NCI-H748 (cell line): ENCODE measurements around the gene EDN1.
A peak's percentile ranks its signal among the peaks of the same experiment; 100 is the strongest.

Source experiments
- DNase-seq: peaks from one replicate; lab custom pipeline; 2025; ENCODE audit not compliant: unreplicated experiment; lab: John Stamatoyannopoulos, UW

The EDN1 gene

DNA sequence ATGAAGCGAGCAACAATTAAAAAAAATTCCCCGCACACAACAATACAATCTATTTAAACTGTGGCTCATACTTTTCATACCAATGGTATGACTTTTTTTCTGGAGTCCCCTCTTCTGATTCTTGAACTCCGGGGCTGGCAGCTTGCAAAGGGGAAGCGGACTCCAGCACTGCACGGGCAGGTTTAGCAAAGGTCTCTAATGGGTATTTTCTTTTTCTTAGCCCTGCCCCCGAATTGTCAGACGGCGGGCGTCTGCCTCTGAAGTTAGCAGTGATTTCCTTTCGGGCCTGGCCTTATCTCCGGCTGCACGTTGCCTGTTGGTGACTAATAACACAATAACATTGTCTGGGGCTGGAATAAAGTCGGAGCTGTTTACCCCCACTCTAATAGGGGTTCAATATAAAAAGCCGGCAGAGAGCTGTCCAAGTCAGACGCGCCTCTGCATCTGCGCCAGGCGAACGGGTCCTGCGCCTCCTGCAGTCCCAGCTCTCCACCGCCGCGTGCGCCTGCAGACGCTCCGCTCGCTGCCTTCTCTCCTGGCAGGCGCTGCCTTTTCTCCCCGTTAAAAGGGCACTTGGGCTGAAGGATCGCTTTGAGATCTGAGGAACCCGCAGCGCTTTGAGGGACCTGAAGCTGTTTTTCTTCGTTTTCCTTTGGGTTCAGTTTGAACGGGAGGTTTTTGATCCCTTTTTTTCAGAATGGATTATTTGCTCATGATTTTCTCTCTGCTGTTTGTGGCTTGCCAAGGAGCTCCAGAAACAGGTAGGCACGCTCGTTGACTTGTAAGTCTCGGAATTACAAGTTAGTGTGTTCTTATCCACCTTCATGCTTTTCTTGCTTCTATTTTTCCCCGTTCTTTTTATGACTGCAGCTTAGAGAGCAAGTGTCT lies at the start of gene EDN1:
Gene EDN1 (plus strand): TSS at position 429 of the 888 bp plus-strand sequence. CDS start 269 bp downstream, at position 698.
- DNase-seq: peak; percentile 79

DNA sequence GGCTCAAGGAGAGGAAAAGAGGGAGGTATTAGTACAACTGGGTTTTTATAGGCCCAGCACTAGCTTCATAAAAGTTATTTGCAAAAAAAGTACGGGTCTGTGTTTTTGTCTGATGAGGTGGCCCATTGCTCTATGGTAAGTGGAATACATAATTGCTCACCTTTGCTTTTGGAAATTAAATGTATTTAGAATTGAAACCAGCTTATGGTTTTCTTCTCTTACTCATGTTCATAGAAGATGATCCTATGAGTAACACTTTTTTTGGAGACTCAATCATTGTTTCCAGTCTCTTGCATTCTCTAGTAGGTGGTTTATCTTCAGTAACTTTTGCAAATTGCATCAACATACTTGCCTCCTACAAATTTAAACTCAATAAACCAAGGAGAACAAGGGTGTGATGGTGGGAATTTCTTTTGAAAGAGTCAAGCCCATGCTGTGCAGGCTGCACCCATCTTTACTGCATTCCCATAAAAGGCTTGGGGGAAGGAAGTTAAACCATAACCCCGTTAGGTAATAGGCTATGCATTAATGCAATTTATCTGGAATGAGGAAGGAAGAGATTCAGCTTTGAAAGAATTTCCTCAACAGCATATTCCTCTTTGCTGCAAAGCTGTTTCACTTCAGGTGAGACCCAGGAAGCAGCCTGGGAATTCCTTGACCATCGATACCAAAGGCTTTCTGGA lies 48.5 kb upstream of the EDN1 start:
- no peak for DNase-seq

DNA sequence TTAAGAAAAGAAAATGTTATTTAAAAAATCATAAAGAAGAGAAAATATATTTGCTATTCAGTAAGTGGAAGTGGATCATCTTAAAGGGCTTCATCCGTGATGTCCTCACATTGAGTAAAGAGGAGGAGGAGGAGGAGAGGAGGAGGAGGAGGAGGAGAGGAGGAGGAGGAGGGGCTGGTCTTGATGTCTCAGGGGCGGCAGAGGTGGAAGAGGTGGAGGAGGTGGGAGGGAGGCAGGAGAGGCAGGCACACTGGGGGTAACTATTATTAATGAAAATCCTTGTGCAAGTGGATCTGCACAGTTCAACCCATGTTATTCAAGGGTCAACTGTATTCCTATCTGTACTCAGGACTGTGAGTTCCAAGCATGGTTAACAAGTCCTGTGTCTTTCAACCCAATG lies 47.0 kb upstream of the EDN1 start:
- DNase-seq: no peak

DNA sequence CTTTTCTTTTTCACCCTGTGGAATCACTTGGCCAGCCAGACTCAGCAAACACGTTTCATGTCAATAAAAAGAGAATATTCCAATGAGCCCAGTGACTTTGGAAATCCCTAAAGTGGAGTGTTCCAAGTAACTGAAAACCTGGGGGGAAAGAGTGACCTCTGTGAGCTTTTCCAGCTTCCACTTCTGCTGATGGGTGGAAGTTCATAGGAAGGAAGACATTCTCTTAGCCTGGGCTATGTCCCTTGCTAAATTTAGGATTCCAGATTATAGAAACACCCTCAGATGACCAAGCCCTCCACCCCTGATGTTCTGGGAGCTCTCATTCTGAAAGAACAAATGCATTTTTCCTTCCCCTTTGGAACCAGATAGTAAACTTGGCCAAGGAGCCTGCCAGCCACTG lies 44.8 kb upstream of the EDN1 start:
- no peak for DNase-seq

DNA sequence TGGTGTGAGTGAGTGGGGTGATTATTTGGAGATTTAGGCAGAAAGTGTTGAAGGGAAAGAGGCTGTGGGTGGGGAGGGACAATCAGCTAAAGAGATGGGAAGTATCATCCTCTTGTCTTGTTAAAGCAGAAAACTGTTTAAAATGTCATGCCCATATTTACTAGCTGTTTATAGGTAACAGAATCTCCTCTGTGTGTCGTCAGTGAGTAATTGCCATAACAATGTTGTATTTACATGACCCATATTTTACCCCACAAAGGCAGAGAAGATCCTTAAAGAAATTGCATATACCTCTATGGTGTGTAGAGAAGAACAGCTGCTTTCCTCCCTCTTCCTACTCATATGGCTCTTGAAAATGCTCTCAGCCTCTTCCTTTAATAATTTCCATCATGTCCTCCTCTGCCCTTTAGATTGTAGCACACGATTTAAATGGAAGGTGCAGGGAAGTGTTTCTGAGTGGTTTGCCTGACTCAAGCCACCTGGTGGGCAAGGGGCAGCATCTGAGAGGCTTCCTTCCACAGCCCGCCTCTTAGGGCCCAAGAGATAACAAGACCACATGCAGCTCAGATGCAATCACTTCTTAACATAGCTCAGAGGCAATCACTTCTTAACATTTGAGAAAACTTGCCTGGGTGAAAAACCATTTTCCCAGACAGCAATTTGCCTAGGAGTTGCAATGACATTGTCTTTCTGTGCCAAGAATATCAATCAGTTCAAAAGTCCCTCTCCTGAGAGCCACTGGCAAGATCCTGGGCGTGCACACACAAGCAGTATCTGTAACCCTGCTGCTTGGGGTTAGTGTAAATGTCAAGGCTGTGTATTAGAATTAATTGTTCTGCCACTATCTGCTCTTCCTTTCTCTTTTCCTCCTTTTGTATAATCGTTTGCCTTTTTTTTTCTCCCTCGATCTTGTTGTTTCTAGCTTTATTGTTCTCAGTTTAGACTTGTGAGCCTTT lies 44.1 kb upstream of the EDN1 start:
- DNase-seq: no peak

DNA sequence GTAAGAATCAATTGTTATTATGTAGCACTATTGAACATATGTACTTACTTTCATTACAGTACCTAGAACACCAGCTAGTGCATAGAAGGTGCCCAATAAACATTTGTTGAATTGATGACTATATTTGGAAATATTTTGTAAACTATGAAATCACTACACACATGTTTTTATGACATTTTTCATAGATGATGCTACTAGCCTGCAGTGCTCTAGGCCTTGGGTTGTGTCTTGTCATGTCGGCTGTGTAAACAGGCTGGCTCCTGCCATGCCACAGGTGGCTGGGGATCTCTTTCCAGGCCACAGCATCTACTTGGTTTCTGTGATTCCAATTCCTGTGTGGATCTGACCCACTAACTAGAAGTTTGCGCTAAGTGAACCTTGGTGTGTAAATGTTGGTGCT lies 43.3 kb upstream of the EDN1 start:
- DNase-seq: no peak

DNA sequence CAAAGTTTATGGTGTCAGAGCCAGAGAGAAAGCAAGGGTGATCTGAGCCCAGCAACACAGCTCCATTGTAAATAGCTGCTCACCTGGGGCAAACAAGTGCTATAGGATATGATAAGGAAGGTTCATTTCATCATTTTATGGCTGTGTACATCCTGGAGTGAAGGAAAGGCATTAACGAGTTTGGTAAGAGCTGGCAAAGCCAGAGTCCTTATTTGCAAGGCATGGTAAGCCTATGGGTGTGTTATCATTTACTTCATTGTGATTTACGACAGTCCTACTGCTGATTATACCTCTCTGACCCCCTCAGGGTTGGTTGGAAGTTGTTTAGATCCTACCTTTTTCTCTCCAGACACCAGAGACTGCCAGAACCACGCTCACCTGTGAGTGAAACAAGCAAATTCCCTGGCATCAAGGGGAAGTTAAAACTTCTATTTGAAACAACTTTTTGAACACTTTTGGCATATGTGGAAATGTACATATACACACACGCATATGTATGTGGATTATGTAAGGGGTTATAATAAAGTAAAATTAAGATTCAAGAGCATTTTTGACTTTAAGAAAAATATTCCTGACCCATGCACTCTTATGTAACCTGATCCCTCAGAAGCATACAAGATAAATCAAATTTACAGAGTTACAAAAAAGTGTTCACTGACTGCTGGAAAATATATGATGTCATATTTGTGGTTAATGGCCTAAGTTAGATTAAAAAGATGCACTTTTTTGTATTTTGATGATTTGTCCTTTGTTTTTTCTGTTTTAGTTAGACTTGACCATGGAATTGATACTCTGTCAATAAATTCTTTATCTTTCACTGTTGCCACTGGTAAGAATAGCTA lies 40.4 kb upstream of the EDN1 start:
- no peak for DNase-seq

DNA sequence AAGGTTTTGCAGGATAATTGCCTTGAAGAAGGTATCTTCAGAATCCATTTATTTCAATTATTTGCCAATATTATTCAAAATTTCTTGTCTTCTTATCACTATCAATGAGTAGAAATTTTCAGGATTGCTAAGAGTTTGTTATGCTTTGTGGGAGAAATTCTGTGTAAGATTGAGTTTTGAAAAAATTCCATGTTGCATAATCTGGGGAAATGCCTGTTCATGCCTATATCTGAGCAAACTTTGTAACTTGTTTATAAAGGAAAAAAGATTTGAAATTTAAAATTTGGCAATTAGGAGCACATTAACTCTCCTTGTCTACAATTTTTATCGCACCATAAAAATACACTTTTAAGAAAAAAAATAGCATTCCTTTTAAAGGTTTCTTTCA lies 39.8 kb upstream of the EDN1 start:
- DNase-seq: no peak

DNA sequence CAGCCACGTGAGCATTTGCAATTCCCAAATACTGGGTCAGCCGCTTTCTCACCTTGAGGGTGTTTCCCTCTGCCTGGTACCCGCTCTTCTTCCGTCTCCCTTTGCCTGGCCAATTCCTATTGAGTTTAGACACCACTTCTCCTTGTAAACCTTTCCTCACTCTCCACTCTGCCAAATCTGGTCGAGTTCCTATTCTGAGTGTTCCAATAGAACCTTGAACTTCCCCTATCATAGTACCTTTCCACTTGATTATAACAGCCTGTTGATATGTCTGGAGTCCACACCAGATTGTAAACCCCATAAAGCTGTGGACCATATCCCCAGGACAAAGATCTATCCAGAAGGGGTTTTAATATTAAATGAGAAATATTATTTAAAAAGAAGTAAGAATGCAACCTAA lies 36.0 kb upstream of the EDN1 start:
- no peak for DNase-seq

DNA sequence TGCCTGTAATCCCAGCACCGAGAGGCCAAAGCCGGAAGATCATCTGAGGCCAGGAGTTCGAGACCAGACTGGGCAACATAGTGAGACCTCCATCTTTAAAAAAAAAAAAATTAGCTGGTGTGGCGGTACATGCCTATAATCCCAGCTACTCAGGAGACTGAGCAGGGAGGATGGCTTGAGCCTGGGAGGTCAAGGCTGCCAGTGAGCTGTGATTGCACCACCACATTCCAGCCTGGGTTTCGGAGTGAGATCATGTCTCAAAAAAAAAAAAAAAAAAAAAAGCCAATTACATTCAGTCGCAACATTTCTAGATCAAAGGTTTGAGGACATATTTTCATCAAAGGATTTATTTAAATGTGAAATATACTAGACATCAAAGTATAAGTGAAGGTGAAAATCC lies 32.0 kb upstream of the EDN1 start:
- DNase-seq: no peak

DNA sequence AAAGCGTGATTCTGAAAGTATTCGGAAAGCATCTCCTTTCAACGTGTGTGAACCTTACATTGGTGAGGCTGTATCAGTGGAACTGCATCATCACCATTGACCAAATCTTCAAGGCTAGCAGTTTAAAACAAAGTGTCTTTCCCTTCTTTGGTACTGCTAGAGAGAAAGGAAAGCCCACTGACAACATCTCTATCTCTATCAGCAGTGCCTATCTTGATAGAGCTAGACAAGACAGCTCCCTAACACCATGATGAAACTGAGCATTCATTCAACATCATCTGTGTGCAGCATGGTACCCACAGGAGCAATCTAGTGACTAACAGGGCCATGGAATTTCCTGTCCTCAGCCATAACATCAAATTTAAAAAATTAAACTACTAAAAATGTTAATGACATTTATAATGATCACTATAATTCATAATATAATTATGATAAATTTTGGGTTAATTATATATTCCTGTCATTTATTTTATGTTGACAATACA lies 31.5 kb upstream of the EDN1 start:
- DNase-seq: no peak

DNA sequence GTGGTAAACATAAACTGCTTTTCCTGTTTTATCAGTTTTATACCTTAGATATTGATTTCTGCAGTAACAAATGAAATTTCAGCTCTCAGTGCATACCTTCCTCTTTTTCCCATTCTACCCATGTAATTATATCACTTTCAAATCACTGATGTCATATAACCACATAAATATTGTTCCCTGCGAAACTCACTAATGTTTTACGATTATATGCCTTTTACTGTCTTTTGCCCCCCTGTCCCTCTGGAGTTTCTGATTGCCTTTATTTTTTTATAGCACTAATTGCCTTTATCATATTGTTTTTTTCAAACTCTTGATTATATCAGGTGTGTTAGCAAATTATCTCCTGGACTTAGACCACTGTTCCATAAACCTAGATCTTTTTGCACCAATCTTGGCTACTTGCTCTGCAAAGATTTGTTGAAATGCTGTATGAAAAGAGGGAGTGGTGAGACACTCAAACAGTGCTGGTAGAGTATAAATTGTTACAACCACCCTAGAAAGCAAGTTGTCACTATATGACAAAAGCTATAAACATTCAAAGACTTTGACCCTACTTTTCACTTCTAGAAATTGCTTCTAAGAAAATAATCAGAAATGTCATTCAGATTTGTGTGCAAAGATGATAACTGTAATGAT lies 29.6 kb upstream of the EDN1 start:
- no peak for DNase-seq

DNA sequence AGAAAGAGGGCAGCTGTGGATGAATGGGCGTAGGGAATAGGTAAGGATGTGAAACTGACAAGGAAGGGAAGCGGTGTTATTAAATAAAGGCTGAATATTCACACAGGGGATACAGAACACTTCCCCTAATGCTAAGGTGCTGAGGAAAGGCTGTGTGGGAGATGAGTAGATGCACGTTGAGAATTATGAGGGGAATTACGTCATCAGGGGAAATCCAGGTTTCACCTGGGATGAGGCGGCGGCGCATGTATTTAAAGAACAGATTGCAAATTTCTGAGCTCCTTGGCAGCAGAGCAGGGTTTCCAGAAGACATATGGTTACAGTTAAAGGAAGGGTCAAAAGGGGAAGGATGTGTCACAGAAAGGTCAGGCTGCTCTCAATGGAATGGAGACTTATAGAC lies 28.7 kb upstream of the EDN1 start:
- DNase-seq: no peak

DNA sequence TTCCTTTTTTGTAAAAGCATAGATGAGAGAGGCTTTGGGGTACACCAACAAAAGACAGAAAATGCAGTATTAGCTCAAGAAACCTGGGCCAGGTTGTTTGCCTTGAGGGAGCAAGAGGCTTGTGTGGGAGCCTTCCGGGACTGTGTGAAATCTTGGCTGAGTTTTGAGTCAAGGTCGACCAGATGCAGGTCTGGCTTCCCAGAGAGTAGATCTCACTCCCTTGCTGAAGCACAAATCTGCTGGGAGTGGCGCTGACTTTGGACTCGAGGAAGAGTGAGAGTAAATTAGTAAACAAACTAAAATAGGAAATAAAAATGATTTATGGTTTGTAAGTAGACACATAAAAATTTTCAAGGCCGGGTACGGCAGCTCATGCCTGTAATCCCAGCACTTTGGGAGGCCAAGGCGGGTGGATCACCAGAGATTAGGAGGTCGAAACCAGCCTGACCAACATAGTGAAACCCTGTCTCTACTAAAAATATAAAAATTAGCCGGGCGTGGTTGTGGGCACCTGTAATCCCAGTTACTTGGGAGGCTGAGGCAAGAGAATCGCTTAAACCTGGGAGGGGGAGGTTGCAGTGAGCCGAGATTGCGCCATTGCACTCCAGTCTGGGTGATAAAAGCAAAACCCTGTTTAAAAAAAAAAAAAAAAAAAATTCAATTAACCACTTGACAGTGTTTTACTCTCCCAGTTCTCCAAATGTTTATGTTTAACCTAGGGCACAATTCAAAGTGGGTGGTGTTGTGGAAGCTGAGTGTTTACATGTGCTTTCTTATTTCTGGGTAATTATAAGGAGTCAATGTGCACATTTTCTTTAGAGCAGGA lies 27.7 kb upstream of the EDN1 start:
- DNase-seq: no peak

DNA sequence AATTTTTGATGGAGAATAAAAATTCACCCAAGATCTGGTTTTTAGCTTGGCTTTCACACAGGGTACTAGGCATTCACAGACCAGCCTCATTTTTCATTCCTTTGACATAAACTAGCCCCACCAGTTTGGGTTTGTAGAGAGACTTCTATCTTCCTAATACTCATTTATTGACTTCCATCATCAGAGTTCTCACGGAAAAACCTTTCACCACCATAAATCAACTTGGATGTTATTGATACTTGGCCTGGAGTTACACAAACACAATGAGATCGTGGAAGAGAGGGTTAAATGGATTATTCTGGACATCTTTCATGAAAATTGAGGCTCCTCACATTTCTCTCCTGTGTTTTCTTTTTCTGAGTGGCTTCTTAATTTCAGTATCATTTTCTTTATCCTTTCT lies 26.8 kb upstream of the EDN1 start:
- no peak for DNase-seq

DNA sequence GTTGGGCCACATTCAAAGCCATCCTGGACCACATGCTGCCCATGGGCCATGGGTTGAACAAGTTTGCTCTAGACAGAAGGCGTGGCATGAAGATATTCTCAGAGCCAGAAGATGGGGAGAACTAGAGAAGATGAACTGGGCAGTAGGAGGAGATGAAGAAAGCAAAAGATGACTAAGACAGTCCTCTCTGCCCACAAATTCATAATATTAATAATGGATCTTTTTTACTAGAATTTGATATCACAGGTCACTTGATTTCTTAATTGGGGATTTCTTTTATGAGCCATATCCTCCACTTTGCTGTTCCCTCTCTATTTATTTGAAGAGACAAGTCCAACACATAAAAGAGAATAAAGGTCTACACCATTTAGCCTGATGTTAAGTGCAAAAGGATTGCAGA lies 25.5 kb upstream of the EDN1 start:
- DNase-seq: no peak

DNA sequence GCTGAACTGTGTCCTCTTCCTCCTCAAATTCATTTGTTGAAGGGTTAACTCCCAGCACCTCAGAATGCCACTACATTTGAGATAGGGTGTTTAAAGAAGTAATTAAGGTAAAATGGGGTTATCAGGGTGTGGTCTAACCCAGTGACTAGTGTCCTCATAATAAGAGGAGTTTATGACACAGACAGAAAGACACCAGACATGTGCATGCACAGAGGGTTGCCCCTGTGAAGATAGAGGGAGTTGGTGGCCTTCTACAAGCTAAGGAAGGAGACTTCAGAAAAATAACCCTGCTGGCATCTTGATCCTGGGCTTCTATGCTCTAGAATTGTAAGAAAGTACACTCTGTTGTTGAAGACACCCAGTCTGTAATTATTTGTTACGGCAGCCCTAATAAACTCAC lies 24.9 kb upstream of the EDN1 start:
- DNase-seq: no peak

DNA sequence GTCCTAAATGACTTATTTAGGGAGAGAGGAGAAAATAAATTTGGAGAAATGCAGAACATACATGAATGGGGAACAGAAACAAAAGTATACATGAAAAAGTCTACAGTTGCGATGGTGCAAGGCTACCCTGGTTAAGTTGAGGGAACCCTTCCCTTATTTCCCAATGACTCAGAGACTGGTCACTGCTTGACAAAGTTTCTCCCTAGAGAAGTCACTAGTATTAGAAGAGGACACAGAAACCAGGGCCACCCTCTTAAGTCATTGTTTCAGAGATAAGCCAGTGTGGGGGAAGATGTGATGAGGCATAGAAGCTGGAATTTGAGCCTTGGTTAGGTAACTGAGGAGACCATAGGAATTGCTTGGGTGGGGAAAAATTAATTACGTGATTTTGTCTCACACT lies 24.4 kb upstream of the EDN1 start:
- DNase-seq: no peak

DNA sequence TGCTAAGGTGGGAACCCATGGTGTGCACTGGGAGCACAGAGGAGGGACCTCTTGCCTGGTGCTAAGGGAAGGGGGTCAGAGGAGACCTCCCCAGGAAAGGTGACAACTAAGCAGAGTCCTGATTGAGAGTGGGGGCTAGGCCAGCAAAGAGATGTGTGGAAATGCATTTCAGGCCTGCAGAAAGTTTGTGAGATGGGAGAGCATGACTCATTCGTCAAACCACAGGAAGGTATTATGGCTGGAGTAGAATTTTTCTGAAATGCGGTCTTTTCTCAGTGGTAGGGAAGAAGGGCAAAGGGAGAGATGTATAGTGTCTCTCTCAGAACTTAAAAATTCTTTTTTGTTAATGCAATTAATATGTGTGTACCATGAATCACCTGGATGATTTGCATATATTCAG lies 23.6 kb upstream of the EDN1 start:
- DNase-seq: no peak
